ENCODE results near the gene RPS6KL1.

The RPS6KL1 gene

DNA sequence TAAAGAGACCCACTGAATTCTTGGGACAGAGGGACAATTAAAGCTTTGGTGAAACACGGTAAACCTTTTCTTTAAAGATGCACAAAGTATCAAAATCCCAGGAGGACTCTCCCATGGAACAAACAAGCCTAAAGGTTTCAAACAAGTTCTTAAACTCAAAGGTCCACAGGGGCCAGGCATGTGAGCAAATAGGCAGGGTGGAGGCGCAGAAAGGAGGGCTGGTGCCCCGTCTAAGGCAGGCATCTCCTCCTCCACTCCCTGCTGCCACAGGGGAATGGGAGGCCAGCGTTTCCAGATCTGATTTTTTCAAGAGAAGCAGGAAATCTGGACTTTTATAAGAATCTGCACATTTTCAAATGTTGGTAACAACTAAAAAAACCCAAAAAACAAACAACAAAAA is 7.6 kb downstream of the RPS6KL1 start:
- no peak for TF ChIP-seq CTCF (conservative IDR thresholded peaks at IDR 0.05; ENCODE audit: low read depth)
- CTCF ChIA-PET: interaction anchor here (0.8 kb wide), 1 partner anchor 53 kb away, joined by 3 read pairs; no protein-coding TSS in a partner anchor
- H3K27ac ChIP-seq: no peak overlapping the region
- DNase-seq (ENCODE audit: low spot score): no peak
- POLR2A ChIA-PET (ENCODE audit: low non-redundant PET): no interaction called here

DNA sequence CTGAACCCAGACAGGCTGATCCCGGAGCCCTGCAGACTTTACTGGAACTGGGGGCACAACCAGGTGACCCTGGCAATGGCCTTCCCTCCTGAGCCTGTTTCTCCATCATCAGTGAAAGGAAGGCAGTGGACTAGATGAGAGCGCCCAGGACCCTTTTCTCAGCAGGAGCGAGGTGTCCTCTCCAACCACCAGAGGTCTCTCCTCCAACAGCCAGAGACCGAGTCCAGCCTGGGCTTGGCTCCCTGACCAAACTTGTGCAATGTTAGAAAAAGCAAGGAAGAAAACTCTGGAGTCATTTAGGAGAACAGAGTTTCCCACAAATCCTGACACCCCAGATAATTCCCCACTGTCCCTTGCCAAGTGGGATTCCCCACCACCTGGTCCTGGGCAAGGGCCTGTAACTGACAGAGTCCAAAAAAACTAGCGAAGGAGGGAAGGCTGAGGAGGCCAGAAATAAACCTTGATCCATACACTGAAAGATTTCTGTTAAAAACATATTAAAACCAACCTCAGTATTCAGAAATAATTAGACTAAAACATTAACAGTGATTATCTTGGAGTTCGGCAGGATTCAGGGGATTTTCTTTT is 9.0 kb downstream of the RPS6KL1 start:
- CTCF ChIA-PET: interaction anchor here (0.6 to 1.3 kb wide), 2 partner anchors 175 to 580 kb away, joined by 3 read pairs; no protein-coding TSS in a partner anchor
- peak; percentile 86 for TF ChIP-seq CTCF (conservative IDR thresholded peaks at IDR 0.05; ENCODE audit: low read depth)
- H3K27ac ChIP-seq: no peak overlapping the region
- POLR2A ChIA-PET (ENCODE audit: low non-redundant PET): no interaction called here
- DNase-seq (ENCODE audit: low spot score): peak; percentile 73

- POLR2A ChIA-PET (ENCODE audit: low non-redundant PET): no interaction called here
- TF ChIP-seq CTCF (conservative IDR thresholded peaks at IDR 0.05; ENCODE audit: low read depth): no peak
Observed at GRCh38 chr14:74913393-74913910, 9.6 kb downstream of the RPS6KL1 start.

DNA sequence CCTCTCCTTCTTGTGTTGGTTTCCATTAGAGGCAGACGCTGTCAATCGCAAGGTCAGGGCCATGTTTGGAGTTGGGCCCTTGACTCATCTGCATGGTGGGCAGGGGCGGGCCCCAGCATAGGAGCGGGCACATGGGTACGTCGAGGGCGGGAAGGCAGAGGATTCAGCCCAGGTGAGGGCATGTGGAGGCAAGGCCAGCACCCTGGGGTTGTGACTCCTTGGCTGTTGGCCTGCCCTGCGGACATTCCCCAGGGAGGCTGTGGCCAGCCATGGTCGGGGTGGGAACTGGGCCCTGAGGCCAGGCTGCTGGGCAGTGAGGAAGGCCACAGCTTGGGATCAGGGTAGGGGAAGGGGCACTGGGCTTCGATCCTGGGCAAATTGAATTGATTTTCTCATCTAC is 10.3 kb downstream of the RPS6KL1 start:
- POLR2A ChIA-PET (ENCODE audit: low non-redundant PET): no interaction called here
- CTCF ChIA-PET: interaction anchor here (0.6 to 3.4 kb wide), 3 partner anchors 8 to 176 kb away, joined by 3 to 20 read pairs (median 8); no protein-coding TSS in a partner anchor
- no peak for TF ChIP-seq CTCF (conservative IDR thresholded peaks at IDR 0.05; ENCODE audit: low read depth)
- no peak for DNase-seq (ENCODE audit: low spot score)
- no peak overlapping the region for H3K27ac ChIP-seq

More at GRCh38 chr14:74913393-74913910, 9.6 kb downstream of the RPS6KL1 start:
- DNase-seq (ENCODE audit: low spot score): no peak
- no peak overlapping the region for H3K27ac ChIP-seq
- CTCF ChIA-PET: interaction anchor here (0.6 to 3.4 kb wide), 2 partner anchors 16 to 175 kb away, joined by 8 to 20 read pairs; no protein-coding TSS in a partner anchor

GRCh38 chr14:74912111-74912510 is 10.9 kb downstream of the RPS6KL1 start:
- ChIA-PET CTCF (interaction anchor here (0.8 to 3.4 kb wide), 3 partner anchors 9 to 177 kb away, joined by 3 to 20 read pairs (median 3); no protein-coding TSS in a partner anchor), POLR2A (ENCODE audit: low non-redundant PET) (no interaction called here)
- H3K27ac ChIP-seq: no peak overlapping the region

DNA sequence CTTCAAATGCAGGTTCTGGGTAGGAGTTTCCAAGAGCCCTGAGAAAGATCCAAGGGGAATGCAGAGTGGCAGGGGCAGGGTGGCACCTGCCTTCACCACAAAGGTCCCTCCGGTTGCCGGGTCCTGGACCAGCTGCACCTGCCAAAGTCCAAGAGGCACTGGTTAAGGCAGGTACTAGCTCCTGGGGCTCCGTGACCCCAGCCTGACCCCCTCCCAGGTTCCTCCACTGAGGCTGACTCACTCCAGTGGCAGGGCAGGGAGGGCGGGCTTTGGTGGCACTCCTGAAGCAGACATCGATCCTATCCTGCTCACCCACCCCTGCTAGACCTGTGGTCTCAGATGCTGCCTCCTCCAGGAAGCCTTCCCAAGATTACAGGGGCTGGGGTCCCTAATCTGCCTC is 11.4 kb downstream of the RPS6KL1 start:
- POLR2A ChIA-PET (ENCODE audit: low non-redundant PET): no interaction called here
- TF ChIP-seq CTCF (conservative IDR thresholded peaks at IDR 0.05; ENCODE audit: low read depth): no peak
- H3K27ac ChIP-seq: no peak overlapping the region
- DNase-seq (ENCODE audit: low spot score): peak; percentile 31
- CTCF ChIA-PET: interaction anchor here (0.8 to 3.4 kb wide), 2 partner anchors 51 to 177 kb away, joined by 3 to 20 read pairs; no protein-coding TSS in a partner anchor

More at GRCh38 chr14:74912111-74912510, 10.9 kb downstream of the RPS6KL1 start:
- DNase-seq (ENCODE audit: low spot score): no peak
- no peak for TF ChIP-seq CTCF (conservative IDR thresholded peaks at IDR 0.05; ENCODE audit: low read depth)

All from RWPE1 (cell line).